H9 (cell line): ENCODE results near the gene SPRED2. TPM values are rescaled to one million over a fixed set of nuclear protein-coding genes. Genes with fewer than 3 reads are reported as not detected.

Experiments used
- DNase-seq: peaks from one replicate; pipeline ENCODE4 v3.0.0-alpha.2; 2017
- H2AFZ ChIP-seq: one replicate; pipeline ENCODE4 v1.6.1; 2013; ENCODE audit warnings: mild to moderate bottlenecking, low read length, control low read depth, moderate library complexity
- H2AK5ac ChIP-seq: 2 replicates; pipeline ENCODE4 v1.6.1; 2013; ENCODE audit warnings: low read length, control low read depth, mixed read lengths; ENCODE audit not compliant: insufficient read length
- H2BK120ac ChIP-seq: one replicate; pipeline ENCODE4 v1.6.1; 2013; ENCODE audit warnings: low read depth, mild to moderate bottlenecking, low read length, control low read depth, inconsistent platforms; ENCODE audit not compliant: poor library complexity, severe bottlenecking
- H2BK12ac ChIP-seq: 2 replicates; pipeline ENCODE4 v1.6.1; 2013; ENCODE audit warnings: low read length, control low read depth, mixed read lengths, low read depth; ENCODE audit not compliant: insufficient read length
- H2BK15ac ChIP-seq: 2 replicates; pipeline ENCODE4 v1.6.1; 2013; ENCODE audit warnings: low read depth, low read length, control low read depth
- H2BK20ac ChIP-seq: one replicate; pipeline ENCODE4 v1.6.1; 2013; ENCODE audit warnings: low read depth, mild to moderate bottlenecking, low read length, control low read depth, inconsistent platforms; ENCODE audit not compliant: poor library complexity, severe bottlenecking
- H2BK5ac ChIP-seq: 2 replicates; pipeline ENCODE4 v1.6.1; 2013; ENCODE audit warnings: low read length, control low read depth, mixed read lengths; ENCODE audit not compliant: insufficient read length
- H3K14ac ChIP-seq: 2 replicates; pipeline ENCODE4 v1.6.1; 2013; ENCODE audit warnings: low read length, control low read depth; ENCODE audit not compliant: insufficient read depth
- H3K18ac ChIP-seq: 2 replicates; pipeline ENCODE4 v1.6.1; 2013; ENCODE audit warnings: low read depth, mild to moderate bottlenecking, mixed read lengths, low read length, control low read depth; ENCODE audit not compliant: insufficient read length
- H3K23ac ChIP-seq: 2 replicates; pipeline ENCODE4 v1.6.1; 2013; ENCODE audit warnings: low read length, control low read depth, mixed read lengths, low read depth; ENCODE audit not compliant: insufficient read length
- H3K23me2 ChIP-seq: 2 replicates; pipeline ENCODE4 v1.6.1; 2013; ENCODE audit warnings: low read depth, mild to moderate bottlenecking, mixed read lengths, low read length, control low read depth; ENCODE audit not compliant: insufficient read length, poor library complexity, severe bottlenecking
- H3K27ac ChIP-seq: 2 replicates; pipeline ENCODE4 v1.5.1; 2013; ENCODE audit warnings: low read length, control low read depth, mixed read lengths, low read depth; ENCODE audit not compliant: insufficient read length
- H3K27me3 ChIP-seq: 2 replicates; pipeline ENCODE4 v1.6.1; 2013; ENCODE audit warnings: low read length, control low read depth, inconsistent platforms; ENCODE audit not compliant: insufficient read depth
- H3K4ac ChIP-seq: 2 replicates; pipeline ENCODE4 v1.6.1; 2013; ENCODE audit warnings: low read depth, mild to moderate bottlenecking, control low read depth, inconsistent platforms, low read length, moderate library complexity
- H3K4me1 ChIP-seq: 2 replicates; pipeline ENCODE4 v1.6.1; 2013; ENCODE audit warnings: low read length, control low read depth, inconsistent platforms; ENCODE audit not compliant: insufficient read depth
- H3K4me2 ChIP-seq: 2 replicates; pipeline ENCODE4 v1.6.1; 2013; ENCODE audit warnings: low read length, control low read depth, mixed read lengths; ENCODE audit not compliant: insufficient read length, insufficient read depth
- H3K56ac ChIP-seq: 2 replicates; pipeline ENCODE4 v1.6.1; 2013; ENCODE audit warnings: low read depth, mild to moderate bottlenecking, mixed read lengths, low read length, control low read depth; ENCODE audit not compliant: insufficient read length
- H3K79me1 ChIP-seq: 2 replicates; pipeline ENCODE4 v1.6.1; 2013; ENCODE audit warnings: low read depth, mild to moderate bottlenecking, moderate library complexity, low read length, control low read depth, inconsistent platforms; ENCODE audit not compliant: insufficient read depth, poor library complexity, severe bottlenecking
- H3K79me2 ChIP-seq: 2 replicates; pipeline ENCODE4 v1.6.1; 2013; ENCODE audit warnings: low read length, control low read depth, inconsistent platforms; ENCODE audit not compliant: insufficient read depth
- H3K9ac ChIP-seq: 2 replicates; pipeline ENCODE4 v1.6.1; 2013; ENCODE audit warnings: low read length, control low read depth, mixed read lengths; ENCODE audit not compliant: insufficient read length; ENCODE audit errors: extremely low read depth
- H3K9me3 ChIP-seq: one replicate; pipeline ENCODE4 v1.6.1; 2013; ENCODE audit warnings: low read depth, low read length, inconsistent platforms; ENCODE audit not compliant: control insufficient read depth
- H3T11ph ChIP-seq: one replicate; pipeline ENCODE4 v1.6.1; 2013; ENCODE audit warnings: mild to moderate bottlenecking, low read length, control low read depth, inconsistent platforms
- H4K20me1 ChIP-seq: one replicate; pipeline ENCODE4 v1.6.1; 2013; ENCODE audit not compliant: control insufficient read depth, insufficient read length, insufficient read depth
- H4K5ac ChIP-seq: 2 replicates; pipeline ENCODE4 v1.6.1; 2013; ENCODE audit warnings: low read depth, mild to moderate bottlenecking, mixed read lengths, low read length, control low read depth; ENCODE audit not compliant: insufficient read length
- H4K8ac ChIP-seq: replicated peaks from 2 replicates; pipeline ENCODE4 v1.6.1; 2013; ENCODE audit warnings: low read length, control low read depth, mixed read lengths, low read depth; ENCODE audit not compliant: insufficient read length
- H4K91ac ChIP-seq: 2 replicates; pipeline ENCODE4 v1.6.1; 2013; ENCODE audit warnings: low read depth, mild to moderate bottlenecking, moderate library complexity, mixed read lengths, low read length, control low read depth; ENCODE audit not compliant: insufficient read length
- H3K27ac Mint-ChIP-seq, 3 experiments: 2 replicates in 2 of 3; 3 replicates in 1 of 3; pipeline ENCODE4 v1.8.0; 2020 to 2021; ENCODE audit warnings: mixed read lengths in 3 of 3, mild to moderate bottlenecking in 1 of 3, moderate library complexity in 1 of 3
- H3K27me3 Mint-ChIP-seq: 2 replicates; pipeline ENCODE4 v1.8.0; 2021; ENCODE audit warnings: low read depth, mild to moderate bottlenecking, moderate library complexity, mixed read lengths
- H3K36me3 Mint-ChIP-seq, 3 experiments: 2 replicates in 2 of 3; 3 replicates in 1 of 3; pipeline ENCODE4 v1.8.0; 2020 to 2021; ENCODE audit warnings: low read depth in 3 of 3, mixed read lengths in 3 of 3; ENCODE audit not compliant: insufficient read depth in 1 of 3
- H3K4me1 Mint-ChIP-seq, 2 experiments: 2 replicates each; pipeline ENCODE4 v1.8.0; 2020; ENCODE audit warnings: mixed read lengths in 2 of 2
- H3K4me3 Mint-ChIP-seq, 2 experiments: 2 replicates in 1 of 2; 3 replicates in 1 of 2; pipeline ENCODE4 v1.8.0; 2020 to 2021; ENCODE audit warnings: mild to moderate bottlenecking in 2 of 2, mixed read lengths in 2 of 2, moderate library complexity in 1 of 2
- H3K9me3 Mint-ChIP-seq, 2 experiments: 2 replicates in 1 of 2; 3 replicates in 1 of 2; pipeline ENCODE4 v1.8.0; 2020; ENCODE audit warnings: mild to moderate bottlenecking in 2 of 2, mixed read lengths in 2 of 2, moderate library complexity in 1 of 2
- CTCF ChIP-seq: fragments of 200-600 bp; sonication (generic); conservative IDR thresholded peaks from 3 replicates; pipeline ENCODE4 v1.8.0; 2021; ENCODE audit warnings: antibody characterized with exemption, mild to moderate bottlenecking
- WGBS: extraction: QIAGEN DNeasy Blood & Tissue Kit; methylation state at CpG from one replicate; pipeline ENCODE4 v1.1.7; 2013; ENCODE audit warnings: missing lambda C conversion rate, low lambda C conversion rate, mixed read lengths; ENCODE audit not compliant: insufficient read length; ENCODE audit errors: extremely low coverage; 5-methylcytosine and 5-hydroxymethylcytosine counted together
- total RNA-seq: library from RNA; stranded (reverse); gene quantifications from 2 replicates; pipeline ENCODE4 v1.2.1, GENCODE V29; 2021

SPRED2 gene
- total RNA-seq, 1 experiment from 2014 or later = 23.5 TPM

DNA sequence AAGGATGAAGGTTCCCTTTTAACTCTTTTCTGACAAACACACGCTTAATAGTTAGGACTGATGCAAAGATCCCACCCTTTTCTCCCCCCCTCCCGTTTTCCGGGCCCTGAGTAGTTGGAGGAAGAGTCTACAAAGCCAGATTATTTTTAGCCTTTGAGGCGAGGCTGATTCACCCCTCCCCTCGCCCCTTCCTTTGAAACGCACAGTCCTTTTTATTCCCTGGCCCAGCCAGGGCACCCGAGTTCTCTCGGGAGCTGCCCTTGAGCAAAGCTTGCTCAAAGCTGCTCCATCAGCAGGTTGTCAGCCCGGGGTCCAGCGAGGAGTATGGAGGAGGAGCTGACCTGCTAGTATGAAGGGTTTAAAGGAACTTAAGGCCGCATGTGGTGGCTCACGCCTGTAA, 47.1 kb upstream of the SPRED2 start:
- Mint-ChIP-seq H3K27me3 (peaks cover 46% of the 10 kb centered on the region), H3K4me1 (peaks cover 8 to 9% of the 10 kb centered on the region in 2 experiments; a peak in 3 of 4 replicates), H3K4me3 (no peak overlapping the region), H3K36me3 (no peaks in the 10 kb centered on the region), H3K9me3 (no peaks in the 10 kb centered on the region; a peak in 1 of 5 replicates), H3K27ac (no peak overlapping the region)
- no CpG with 5 or more reads among the region's 12 CpGs for WGBS
- no peak overlapping the region for H3K4ac ChIP-seq
- no peak for TF ChIP-seq CTCF
- H2BK15ac ChIP-seq = no peak overlapping the region
- no peak overlapping the region for H3K4me2 ChIP-seq
- H3K56ac ChIP-seq = no peak overlapping the region
- no peaks in the 10 kb centered on the region; the same call in 1 of the 2 replicates for H3K4me1 ChIP-seq
- H4K5ac ChIP-seq = no peak overlapping the region
- no peak overlapping the region for H2BK20ac ChIP-seq
- H3K14ac ChIP-seq = no peak overlapping the region
- H4K20me1 ChIP-seq = no peaks in the 10 kb centered on the region
- no peak overlapping the region for H3K23ac ChIP-seq
- no peaks in the 10 kb centered on the region for H3K23me2 ChIP-seq
- no peak overlapping the region for H4K91ac ChIP-seq
- no peak overlapping the region for H2BK120ac ChIP-seq
- H2BK5ac ChIP-seq = no peak overlapping the region
- H2AFZ ChIP-seq = no peak overlapping the region
- H2BK12ac ChIP-seq = no peak overlapping the region
- H3K27ac ChIP-seq = no peak overlapping the region
- H3K9ac ChIP-seq = no peak overlapping the region
- no peaks in the 10 kb centered on the region for H3K9me3 ChIP-seq
- no peaks in the 10 kb centered on the region for H3K79me1 ChIP-seq
- H3K79me2 ChIP-seq = no peaks in the 10 kb centered on the region
- peak; percentile 34 for DNase-seq
- H2AK5ac ChIP-seq = no peak overlapping the region
- no peak overlapping the region for H3T11ph ChIP-seq
- H3K18ac ChIP-seq = no peak overlapping the region
- no peak overlapping the region for H4K8ac ChIP-seq
- no peaks in the 10 kb centered on the region for H3K27me3 ChIP-seq
